Adrenal gland (tissue), 12 donors: Measurements from ENCODE around the gene APOC1. TPM values are rescaled to one million over a fixed set of nuclear protein-coding genes. Genes with fewer than 3 reads are reported as not detected.
A peak's percentile ranks its signal among the peaks of the same experiment; 100 is the strongest.

ENCODE experiments used
- DNase-seq, 7 donors: peaks; one replicate each; pipeline ENCODE4 v3.0.0-alpha.2; 2019 to 2020
- H3K27ac ChIP-seq, 5 donors: fragments of 200-600 bp; sonication (generic) in 4 of 5; 1 replicate in 3 of 5; 2 replicates in 2 of 5; pipeline versions ENCODE4 v1.5.1 to v1.8.0; 2016 to 2020; ENCODE audit warnings: mild to moderate bottlenecking in 1 of 5
- H3K27me3 ChIP-seq: fragments of 200-600 bp; 2 replicates; pipeline ENCODE4 v1.8.0; 2021
- H3K36me3 ChIP-seq, 2 donors: fragments of 200-600 bp; replicated peaks in 1 of 2; 1 replicate in 1 of 2; 2 replicates in 1 of 2; pipeline versions ENCODE4 v1.5.1 to v1.8.0; 2018 to 2022
- H3K4me1 ChIP-seq, 2 donors: fragments of 200-600 bp; replicated peaks in 1 of 2; 1 replicate in 1 of 2; 2 replicates in 1 of 2; pipeline versions ENCODE4 v1.5.1 to v1.8.0; 2018 to 2021
- H3K4me3 ChIP-seq, 4 donors: fragments of 200-600 bp; sonication (generic) in 3 of 4; one replicate each; pipeline ENCODE4 v1.5.1; 2016 to 2018
- H3K9me3 ChIP-seq, 3 donors: fragments of 200-600 bp; sonication (generic) in 1 of 3; replicated peaks in 1 of 3; 1 replicate in 2 of 3; 2 replicates in 1 of 3; pipeline versions ENCODE4 v1.5.1 to v1.8.0; 2016 to 2021
- POLR2A ChIP-seq, 2 donors: fragments of 450-650 bp; IDR thresholded peaks; one replicate each; pipeline ENCODE4 v1.6.1; 2017; ENCODE audit warnings: antibody characterized with exemption in 2 of 2, mild to moderate bottlenecking in 2 of 2, moderate library complexity in 1 of 2
- WGBS, 4 donors: extraction: QIAGEN DNeasy Blood & Tissue Kit in 2 of 4; methylation state at CpG; one replicate each; pipeline versions ENCODE4 v1.1.5 to v1.1.7; 2013 to 2017; 5-methylcytosine and 5-hydroxymethylcytosine counted together
- intact Hi-C, 2 donors: fragments of 100-400 bp; cut with DNase I; formaldehyde crosslinking; loops; one replicate each; pipeline versions ENCODE4 v1.14.1 to v1.15.0; 2022 to 2023
- polyA plus RNA-seq, 3 donors: library from polyadenylated mRNA; stranded (reverse); fragments of 200-250 nt in 2 of 3; fragments of 350-450 nt in 1 of 3; fragmentation: Illumina TruSeq in 1 of 3; extraction: RNeasy Lipid Tissue Mini Kit (QIAGEN cat#74804) in 1 of 3; gene quantifications; one replicate each; pipeline ENCODE4 v1.2.3, GENCODE V29; 2013 to 2014
- total RNA-seq, 9 donors: library from RNA; depleted of rRNA in 4 of 9; stranded (reverse); fragments of >200 nt in 4 of 9; fragments of 120-200 nt in 1 of 9; fragmentation: NEBNext Ultra II Directional in 1 of 9; extraction: Animal tissue kit (Norgen Biotek cat#: 25700) in 1 of 9; gene quantifications; one replicate each; pipeline versions ENCODE4 v1.1.0 to v1.2.4, GENCODE V29; 2013 to 2023
- TF ChIP-seq, protein P1 (sequence below), 6 experiments: fragments of 450-650 bp in 4 of 6; fragments of 200-600 bp in 2 of 6; sonication (generic) in 1 of 6; IDR thresholded peaks; 1 replicate in 5 of 6; 2 replicates in 1 of 6; pipeline versions ENCODE4 v1.5.1 to v1.8.0; 2016 to 2021; ENCODE audit warnings: antibody characterized with exemption in 6 of 6, mild to moderate bottlenecking in 2 of 6, moderate library complexity in 1 of 6
- donor health status: healthy with polysubstance abuse.
- donor health status: Bipolar disorder and iron deficiency.
- donor health status: DM: yes; HTN: yes; CAD: no.
- donor health status: DM: no; HTN: no; CAD: no.
- donor health status: DM: no; HTN: no; CAD: no.
- donor health status: DM: yes; HTN: yes; CAD: no.

APOC1 gene
- total and polyA plus RNA-seq, 12 donors = 583 to 3,854 (median 2,102) TPM

DNA sequence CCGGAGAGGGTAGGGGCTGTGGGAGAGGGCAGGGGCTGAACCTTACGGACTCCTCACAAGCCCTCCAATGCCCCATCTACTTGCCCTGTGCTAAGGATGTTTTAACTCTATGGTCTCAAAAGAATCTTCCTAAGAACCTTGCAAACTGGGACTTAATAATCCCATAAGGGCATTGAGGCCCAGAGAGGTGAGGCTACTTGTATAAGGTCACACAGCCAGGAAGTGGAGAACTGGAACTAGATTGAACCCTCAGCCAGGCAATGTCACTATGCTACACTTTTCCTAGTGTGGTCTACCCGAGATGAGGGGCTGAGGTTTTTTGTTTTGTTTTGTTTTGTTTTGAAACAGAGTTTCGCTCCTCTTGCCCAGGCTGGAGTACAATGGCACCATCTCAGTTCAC is 17.1 kb downstream of the APOC1 start:
- no peak for TF ChIP-seq POLR2A (IDR thresholded peaks at IDR 0.05)
- TF ChIP-seq, protein P1, sequence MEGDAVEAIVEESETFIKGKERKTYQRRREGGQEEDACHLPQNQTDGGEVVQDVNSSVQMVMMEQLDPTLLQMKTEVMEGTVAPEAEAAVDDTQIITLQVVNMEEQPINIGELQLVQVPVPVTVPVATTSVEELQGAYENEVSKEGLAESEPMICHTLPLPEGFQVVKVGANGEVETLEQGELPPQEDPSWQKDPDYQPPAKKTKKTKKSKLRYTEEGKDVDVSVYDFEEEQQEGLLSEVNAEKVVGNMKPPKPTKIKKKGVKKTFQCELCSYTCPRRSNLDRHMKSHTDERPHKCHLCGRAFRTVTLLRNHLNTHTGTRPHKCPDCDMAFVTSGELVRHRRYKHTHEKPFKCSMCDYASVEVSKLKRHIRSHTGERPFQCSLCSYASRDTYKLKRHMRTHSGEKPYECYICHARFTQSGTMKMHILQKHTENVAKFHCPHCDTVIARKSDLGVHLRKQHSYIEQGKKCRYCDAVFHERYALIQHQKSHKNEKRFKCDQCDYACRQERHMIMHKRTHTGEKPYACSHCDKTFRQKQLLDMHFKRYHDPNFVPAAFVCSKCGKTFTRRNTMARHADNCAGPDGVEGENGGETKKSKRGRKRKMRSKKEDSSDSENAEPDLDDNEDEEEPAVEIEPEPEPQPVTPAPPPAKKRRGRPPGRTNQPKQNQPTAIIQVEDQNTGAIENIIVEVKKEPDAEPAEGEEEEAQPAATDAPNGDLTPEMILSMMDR (IDR thresholded peaks at IDR 0.05) = no peak
- Histone ChIP-seq H3K4me1 (peaks cover 17 to 23% of the 10 kb centered on the region in 2 donors), H3K9me3 (no peaks in the 10 kb centered on the region), H3K27me3 (no peaks in the 10 kb centered on the region), H3K4me3 (no peak overlapping the region), H3K27ac (no peak overlapping the region), H3K36me3 (no peaks in the 10 kb centered on the region)
- no peak for DNase-seq
- WGBS, 4 donors = 91 to 95% (median 94%) methylated on average over 4 of the region's 4 CpGs
- intact Hi-C loops = no loop called here

DNA sequence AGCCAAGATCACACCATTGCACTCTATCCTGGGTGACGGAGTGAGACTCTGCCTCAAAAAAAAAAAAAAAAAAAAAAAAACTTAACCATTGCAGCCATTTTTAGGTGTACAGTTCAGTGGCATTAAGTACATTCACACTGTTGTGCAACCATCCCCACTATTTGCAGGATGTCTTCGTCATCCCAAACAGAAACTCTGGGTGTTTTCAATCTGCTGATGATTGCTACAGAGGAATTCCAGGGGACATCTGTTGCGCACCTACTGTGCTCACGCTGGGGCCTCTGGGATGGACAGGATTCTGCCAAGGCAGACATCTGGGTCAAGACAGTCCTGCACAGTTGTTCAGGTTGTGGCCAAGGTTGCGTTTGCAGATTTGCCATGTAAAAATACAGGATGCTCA is 25.3 kb downstream of the APOC1 start:
- 65 to 81% (median 71%) methylated on average over 5 of the region's 5 CpGs for WGBS, 4 donors
- DNase-seq = no peak

DNA sequence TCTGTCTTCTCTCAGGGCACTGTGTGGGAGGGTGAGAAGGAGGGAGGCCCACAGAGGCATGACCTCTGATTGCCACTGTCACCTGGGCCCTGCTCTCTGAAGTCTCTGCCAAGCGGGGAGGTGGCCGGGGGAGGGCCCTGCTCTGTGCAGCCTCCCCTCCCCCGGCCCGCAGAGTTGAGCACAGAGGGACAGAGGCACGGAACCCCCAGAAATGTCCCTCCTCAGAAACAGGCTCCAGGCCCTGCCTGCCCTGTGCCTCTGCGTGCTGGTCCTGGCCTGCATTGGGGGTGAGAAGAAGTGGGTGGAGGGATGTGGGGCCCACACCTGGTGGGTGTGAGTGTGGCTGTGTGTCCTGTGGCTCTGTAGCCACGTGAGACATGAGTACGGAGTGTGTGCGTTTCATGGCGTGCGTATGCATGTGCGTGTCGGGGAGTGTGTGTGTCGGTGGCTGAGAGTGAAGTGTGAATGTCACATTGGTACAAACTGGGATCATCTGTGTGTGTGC is 27.7 kb downstream of the APOC1 start, which contains the start of gene APOC4:
Gene APOC4 (plus strand): TSS at position 171 of the 505 bp plus-strand sequence. CDS start 41 bp downstream, at position 212.
- Histone ChIP-seq H3K27me3 (no peaks in the 10 kb centered on the region), H3K4me3 (no peak within 1 kb of the TSS), H3K36me3 (no peaks in the 10 kb centered on the region), H3K27ac (no peak within 1 kb of the TSS), H3K4me1 (no peaks in the 10 kb centered on the region), H3K9me3 (no peaks in the 10 kb centered on the region)
- intact Hi-C loops = no loop called here
- WGBS, 4 donors = 88 to 93% (median 91%) methylated on average over 8 to 14 of the region's 14 CpGs
- no peak for DNase-seq
- TF ChIP-seq POLR2A (IDR thresholded peaks at IDR 0.05) = no peak
- TF ChIP-seq, protein P1 (IDR thresholded peaks at IDR 0.05) = no peak

More for the DNA sequence above, 25.3 kb downstream of the APOC1 start:
- intact Hi-C loops = no loop called here
- Histone ChIP-seq H3K36me3 (no peaks in the 10 kb centered on the region), H3K4me1 (peaks cover 4 to 11% of the 10 kb centered on the region in 2 donors), H3K27ac (no peak overlapping the region), H3K27me3 (no peaks in the 10 kb centered on the region), H3K9me3 (no peaks in the 10 kb centered on the region), H3K4me3 (no peak overlapping the region)
- TF ChIP-seq, protein P1 (IDR thresholded peaks at IDR 0.05) = no peak
- TF ChIP-seq POLR2A (IDR thresholded peaks at IDR 0.05) = no peak

DNA sequence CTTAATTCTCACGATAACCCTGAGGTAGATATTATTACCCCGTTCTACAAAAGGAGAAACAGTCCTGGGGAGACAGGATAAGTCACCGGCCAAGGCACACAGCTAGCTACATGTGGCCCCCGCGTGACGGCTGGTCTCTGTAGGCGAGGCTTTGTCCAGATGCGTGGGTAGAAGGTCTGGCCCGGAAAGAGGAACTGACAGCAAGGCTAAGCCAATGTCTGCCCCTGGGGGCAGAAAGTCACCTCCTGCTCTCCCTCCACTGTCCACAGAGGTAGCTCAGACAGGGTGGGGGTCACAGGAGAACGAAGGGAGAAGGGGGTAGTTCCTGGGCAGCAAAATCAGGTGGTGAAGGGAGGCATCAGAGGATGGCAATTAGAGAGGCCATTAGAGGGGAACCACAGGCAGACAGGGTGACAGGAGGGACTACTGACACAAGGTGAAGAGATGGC is 29.4 kb downstream of the APOC1 start:
- H3K4me3 ChIP-seq = no peak overlapping the region
- H3K9me3 ChIP-seq = no peaks in the 10 kb centered on the region
- intact Hi-C loops = no loop called here
- peak; percentile 38 to 79 (median 66) for DNase-seq
- no peaks in the 10 kb centered on the region for H3K36me3 ChIP-seq
- peak overlapping the region in 1 of 5 donors; percentile 38 for H3K27ac ChIP-seq
- TF ChIP-seq POLR2A (IDR thresholded peaks at IDR 0.05) = no peak
- TF ChIP-seq, protein P1 (IDR thresholded peaks at IDR 0.05) = peak in 2 of 6 experiments; percentile 13 to 20
- H3K27me3 ChIP-seq = no peaks in the 10 kb centered on the region
- H3K4me1 ChIP-seq = no peaks in the 10 kb centered on the region
- 59 to 74% (median 64%) methylated on average over 10 of the region's 10 CpGs for WGBS, 4 donors
